Esophagus squamous epithelium (tissue), 5 donors: ENCODE results near the gene ACOT11. TPM values are rescaled to one million over a fixed set of nuclear protein-coding genes. Genes with fewer than 3 reads are reported as not detected.

Source experiments
- DNase-seq: peaks from one replicate; lab custom pipeline; 2025; lab: John Stamatoyannopoulos, UW
- H3K27ac ChIP-seq, 4 donors: fragments of 200-600 bp; sonication (generic); one replicate each; pipeline ENCODE4 v1.5.1; 2016 to 2019; ENCODE audit warnings: mild to moderate bottlenecking in 1 of 4
- H3K27me3 ChIP-seq, 4 donors: fragments of 200-600 bp; sonication (generic); 1 replicate in 3 of 4; 2 replicates in 1 of 4; pipeline versions ENCODE4 v1.5.1 to v1.6.0; 2017 to 2021; ENCODE audit warnings: antibody characterized with exemption in 1 of 4
- H3K36me3 ChIP-seq, 3 donors: fragments of 200-600 bp; sonication (generic); one replicate each; pipeline ENCODE4 v1.5.1; 2016 to 2019
- H3K4me1 ChIP-seq, 3 donors: fragments of 200-600 bp; sonication (generic); one replicate each; pipeline ENCODE4 v1.5.1; 2017 to 2019
- H3K4me3 ChIP-seq, 4 donors: fragments of 200-600 bp; sonication (generic); 1 replicate in 3 of 4; 2 replicates in 1 of 4; pipeline ENCODE4 v1.5.1; 2016 to 2019; ENCODE audit warnings: mild to moderate bottlenecking in 2 of 4, moderate library complexity in 1 of 4
- H3K9me3 ChIP-seq, 3 donors: fragments of 200-600 bp; sonication (generic); one replicate each; pipeline ENCODE4 v1.5.1; 2016 to 2019
- CTCF ChIP-seq, 6 experiments: fragments of 450-650 bp in 4 of 6; fragments of 200-600 bp in 2 of 6; sonication (generic) in 2 of 6; IDR thresholded peaks; one replicate each; pipeline ENCODE4 v1.5.1; 2016 to 2019; ENCODE audit warnings: antibody characterized with exemption in 6 of 6, mild to moderate bottlenecking in 4 of 6, moderate library complexity in 4 of 6
- POLR2A ChIP-seq, 4 donors: fragments of 450-650 bp; IDR thresholded peaks; one replicate each; pipeline ENCODE4 v1.6.1; 2017; ENCODE audit warnings: antibody characterized with exemption in 4 of 4, mild to moderate bottlenecking in 4 of 4, moderate library complexity in 3 of 4
- WGBS, 2 donors: methylation state at CpG; one replicate each; pipeline ENCODE4 v1.1.5; 2018; 5-methylcytosine and 5-hydroxymethylcytosine counted together
- intact Hi-C: fragments of 100-400 bp; cut with DNase I; formaldehyde crosslinking; loops from one replicate; pipeline ENCODE4 v1.15.0; 2022
- total RNA-seq, 4 donors: library from RNA; depleted of rRNA; stranded (reverse); fragments of >200 nt; gene quantifications; one replicate each; pipeline ENCODE4 v1.1.0, GENCODE V29; 2016
- donor health status: DM: yes; HTN: yes; CAD: no.

The ACOT11 gene
- total RNA-seq, 4 donors from 2014 or later: 10.1 to 33.9 (median 20.3) TPM

- Histone ChIP-seq H3K9me3 (no peaks in the 10 kb centered on the region), H3K27me3 (no peaks in the 10 kb centered on the region), H3K36me3 (peaks cover 0 to 55% (median 0%) of the 10 kb centered on the region in 3 donors), H3K4me1 (peaks cover 5 to 17% (median 15%) of the 10 kb centered on the region in 3 donors), H3K4me3 (no peak overlapping the region), H3K27ac (no peak overlapping the region)
- TF ChIP-seq POLR2A (IDR thresholded peaks at IDR 0.05) (no peak), CTCF (IDR thresholded peaks at IDR 0.05) (no peak)
- intact Hi-C loops: no loop called here
- no peak for DNase-seq
- WGBS, 2 donors: 93 to 95% methylated on average over 2 to 6 of the region's 19 CpGs
Measured at GRCh38 chr1:54607821-54608565, 60.0 kb downstream of the ACOT11 start.

DNA sequence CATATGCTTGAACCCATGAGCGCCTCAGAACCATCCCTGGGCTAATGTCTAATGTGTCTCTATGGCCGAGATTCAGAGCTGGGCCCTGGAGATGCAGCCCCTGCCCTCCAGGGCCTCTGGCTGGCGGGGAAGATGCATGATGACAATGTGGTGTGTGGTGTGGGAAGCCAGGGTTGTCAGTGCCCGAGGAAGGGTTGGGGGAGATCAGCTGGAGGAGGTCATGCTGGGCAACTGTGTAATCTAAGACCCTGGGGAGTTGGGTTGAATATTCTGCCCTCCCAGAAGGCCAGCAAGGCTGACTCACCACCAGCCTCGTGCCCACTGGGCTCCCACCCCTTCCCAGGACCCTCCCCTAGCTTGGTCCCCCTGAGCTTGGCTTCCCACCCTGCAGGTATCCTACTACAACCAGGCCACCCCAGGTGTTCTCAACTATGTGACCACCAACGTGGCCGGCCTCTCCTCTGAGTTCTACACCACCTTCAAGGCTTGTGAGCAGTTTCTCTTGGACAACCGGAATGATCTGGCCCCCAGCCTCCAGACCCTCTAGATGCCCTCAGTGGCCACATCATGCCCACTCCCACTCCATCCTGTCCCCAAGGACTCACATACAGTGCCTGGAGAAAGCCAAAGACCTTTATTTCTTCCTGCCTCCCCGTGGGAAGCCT lies 60.7 kb downstream of the ACOT11 start:
- no peaks in the 10 kb centered on the region for H3K27me3 ChIP-seq
- no peak overlapping the region for H3K4me3 ChIP-seq
- H3K9me3 ChIP-seq: no peaks in the 10 kb centered on the region
- peaks cover 5 to 15% (median 12%) of the 10 kb centered on the region in 3 donors for H3K4me1 ChIP-seq
- 88 to 93% methylated on average over 6 to 7 of the region's 9 CpGs for WGBS, 2 donors
- peaks cover 0 to 55% (median 0%) of the 10 kb centered on the region in 3 donors for H3K36me3 ChIP-seq
- no peak for DNase-seq
- intact Hi-C loops: no loop called here
- TF ChIP-seq POLR2A (IDR thresholded peaks at IDR 0.05) (no peak), CTCF (IDR thresholded peaks at IDR 0.05) (no peak)
- H3K27ac ChIP-seq: no peak overlapping the region

GRCh38 chr1:54609301-54609921 lies 61.4 kb downstream of the ACOT11 start:
- DNase-seq: no peak
- Histone ChIP-seq H3K36me3 (peaks cover 0 to 47% (median 0%) of the 10 kb centered on the region in 3 donors), H3K27me3 (no peaks in the 10 kb centered on the region), H3K4me1 (peaks cover 1 to 8% (median 5%) of the 10 kb centered on the region in 3 donors), H3K27ac (no peak overlapping the region), H3K9me3 (no peaks in the 10 kb centered on the region), H3K4me3 (no peak overlapping the region)
- intact Hi-C loops: no loop called here
- TF ChIP-seq CTCF (IDR thresholded peaks at IDR 0.05): no peak
- no peak for TF ChIP-seq POLR2A (IDR thresholded peaks at IDR 0.05)
- 40 to 83% methylated on average over 1 to 2 of the region's 16 CpGs for WGBS, 2 donors

- intact Hi-C loops: no loop called here
- no peak overlapping the region for H3K27ac ChIP-seq
- 80 to 100% methylated on average over 1 to 2 of the region's 6 CpGs for WGBS, 2 donors
- TF ChIP-seq POLR2A (IDR thresholded peaks at IDR 0.05) (no peak), CTCF (IDR thresholded peaks at IDR 0.05) (no peak)
- no peaks in the 10 kb centered on the region for H3K27me3 ChIP-seq
- no peak for DNase-seq
- peaks cover 0 to 2% (median 0%) of the 10 kb centered on the region in 3 donors for H3K4me1 ChIP-seq
- H3K36me3 ChIP-seq: peaks cover 0 to 42% (median 0%) of the 10 kb centered on the region in 3 donors
- H3K9me3 ChIP-seq: no peaks in the 10 kb centered on the region
- no peak overlapping the region for H3K4me3 ChIP-seq
Measured at GRCh38 chr1:54610048-54610447, 62.0 kb downstream of the ACOT11 start.
